ENCODE data around the gene ZNF91. TPM values are rescaled to one million over a fixed set of nuclear protein-coding genes. Genes with fewer than 3 reads are reported as not detected.
"Not testable (repeated sequence)": the region's sequence is repeated elsewhere in the genome, so short reads cannot be mapped to it uniquely, and the experiment has no call there.

ZNF91 gene
- total RNA-seq, 1 experiment from 2014 or later = 43.5 TPM

DNA sequence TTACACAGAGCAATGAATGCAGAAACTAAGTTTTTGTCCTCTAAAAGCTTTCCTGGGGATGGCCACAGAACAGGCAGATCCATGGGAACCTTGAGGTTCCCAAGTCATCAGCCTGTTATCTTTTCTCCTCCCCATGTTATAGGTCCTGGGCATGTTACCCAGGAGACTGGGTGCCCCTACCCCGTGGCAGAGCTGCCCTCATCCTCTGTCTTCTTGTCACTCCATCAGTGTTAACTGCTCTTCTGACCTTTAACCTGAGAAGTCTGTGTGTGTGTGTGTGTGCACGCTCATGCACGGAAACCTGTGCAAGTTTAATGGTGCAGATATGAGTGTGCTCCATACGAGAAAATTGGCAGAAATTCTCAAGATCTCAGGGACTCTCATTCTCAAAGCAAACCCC is 101.1 kb downstream of the ZNF91 start:
- H3K27ac Mint-ChIP-seq = no peak overlapping the region
- H3K23ac ChIP-seq (ENCODE audit: insufficient read length, low read depth, low read length) = no peak overlapping the region
- H2BK20ac ChIP-seq (ENCODE audit: low read depth, low read length, poor library complexity, severe bottlenecking) = no peak overlapping the region
- H3K18ac ChIP-seq (ENCODE audit: insufficient read length, low read depth, low read length) = no peak overlapping the region
- no peak overlapping the region for H2AK5ac ChIP-seq (ENCODE audit: insufficient read length, low read length)
- H2BK12ac ChIP-seq (ENCODE audit: insufficient read length, low read depth, low read length) = no peak overlapping the region
- H3K4me3 Mint-ChIP-seq = no peak overlapping the region
- no peaks in the 10 kb centered on the region for H3K79me1 ChIP-seq (ENCODE audit: insufficient read depth, low read depth, low read length, poor library complexity, severe bottlenecking)
- no peaks in the 10 kb centered on the region for H3K9me3 ChIP-seq (ENCODE audit: control insufficient read depth, low read depth, low read length)
- no peak overlapping the region for H3K4ac ChIP-seq (ENCODE audit: low read depth, low read length)
- no peak overlapping the region for H4K5ac ChIP-seq (ENCODE audit: insufficient read length, low read depth, low read length)
- TF ChIP-seq CTCF (conservative IDR thresholded peaks at IDR 0.05) = no peak
- no peaks in the 10 kb centered on the region for H3K79me2 ChIP-seq (ENCODE audit: insufficient read depth, low read length)
- WGBS (ENCODE audit: extremely low coverage, insufficient read length, low lambda C conversion rate) = no CpG with 5 or more reads among the region's 4 CpGs
- no peaks in the 10 kb centered on the region for H3K27me3 ChIP-seq (ENCODE audit: insufficient read depth, low read length)
- no peak overlapping the region for H2BK15ac ChIP-seq (ENCODE audit: low read depth, low read length)
- no peak overlapping the region for H4K91ac ChIP-seq (ENCODE audit: insufficient read length, low read depth, low read length)
- no peak overlapping the region for H2BK120ac ChIP-seq (ENCODE audit: low read depth, low read length, poor library complexity, severe bottlenecking)
- no peaks in the 10 kb centered on the region for H3K4me1 Mint-ChIP-seq
- H2AFZ ChIP-seq (ENCODE audit: low read length) = no peak overlapping the region
- no peaks in the 10 kb centered on the region for H3K4me1 ChIP-seq (ENCODE audit: insufficient read depth, low read length)
- no peaks in the 10 kb centered on the region for H3K23me2 ChIP-seq (ENCODE audit: insufficient read length, low read depth, low read length, poor library complexity, severe bottlenecking)
- peaks cover 4 to 21% (median 8%) of the 10 kb centered on the region in 3 experiments; a peak in 5 of 7 replicates for H3K36me3 Mint-ChIP-seq (ENCODE audit: insufficient read depth in 1 of 3, low read depth in 3 of 3)
- H3K9ac ChIP-seq (ENCODE audit: extremely low read depth, insufficient read length, low read length) = no peak overlapping the region
- no peak overlapping the region for H3K27ac ChIP-seq (ENCODE audit: insufficient read length, low read depth, low read length)
- H3K4me2 ChIP-seq (ENCODE audit: insufficient read depth, insufficient read length, low read length) = no peak overlapping the region
- no peak overlapping the region for H3K14ac ChIP-seq (ENCODE audit: insufficient read depth, low read length)
- no peaks in the 10 kb centered on the region for H4K20me1 ChIP-seq (ENCODE audit: control insufficient read depth, insufficient read depth, insufficient read length)
- no peak overlapping the region for H3K56ac ChIP-seq (ENCODE audit: insufficient read length, low read depth, low read length)
- no peak overlapping the region for H4K8ac ChIP-seq (replicated peaks; ENCODE audit: insufficient read length, low read depth, low read length)
- no peaks in the 10 kb centered on the region; the same call in 1 of the 2 replicates for H3K27me3 Mint-ChIP-seq (ENCODE audit: low read depth)
- DNase-seq = no peak
- H3K9me3 Mint-ChIP-seq = peaks cover 77 to 81% of the 10 kb centered on the region in 2 experiments
- H3T11ph ChIP-seq (ENCODE audit: low read length) = no peak overlapping the region
- H2BK5ac ChIP-seq (ENCODE audit: insufficient read length, low read length) = no peak overlapping the region

DNA sequence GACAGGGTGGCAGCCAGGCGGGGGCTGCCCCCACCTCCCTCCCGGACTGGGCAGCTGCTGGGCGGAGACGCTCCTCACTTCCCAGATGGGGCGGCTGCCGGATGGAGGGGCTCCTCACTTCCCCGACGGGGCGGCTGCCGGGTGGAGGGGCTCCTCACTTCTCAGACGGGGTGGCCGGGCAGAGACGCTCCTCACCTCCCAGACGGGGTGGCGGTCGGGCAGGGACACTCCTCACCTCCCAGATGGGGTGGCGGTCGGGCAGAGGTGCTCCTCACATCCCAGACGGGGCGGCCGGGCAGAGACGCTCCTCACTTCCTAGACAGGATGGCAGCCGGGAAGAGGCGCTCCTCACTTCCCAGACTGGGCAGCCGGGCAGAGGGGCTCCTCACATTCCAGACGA is 105.3 kb downstream of the ZNF91 start:
- not testable (repeated sequence) for H2BK120ac ChIP-seq (ENCODE audit: low read depth, low read length, poor library complexity, severe bottlenecking); H3K79me2 ChIP-seq (ENCODE audit: insufficient read depth, low read length); H3K56ac ChIP-seq (ENCODE audit: insufficient read length, low read depth, low read length); H3K27me3 Mint-ChIP-seq (ENCODE audit: low read depth); H3K27ac Mint-ChIP-seq; H3K27ac ChIP-seq (ENCODE audit: insufficient read length, low read depth, low read length); H3T11ph ChIP-seq (ENCODE audit: low read length); DNase-seq; H2AFZ ChIP-seq (ENCODE audit: low read length); H3K23ac ChIP-seq (ENCODE audit: insufficient read length, low read depth, low read length); H4K20me1 ChIP-seq (ENCODE audit: control insufficient read depth, insufficient read depth, insufficient read length); H3K4me1 ChIP-seq (ENCODE audit: insufficient read depth, low read length); H3K9me3 ChIP-seq (ENCODE audit: control insufficient read depth, low read depth, low read length); H3K4ac ChIP-seq (ENCODE audit: low read depth, low read length); H3K79me1 ChIP-seq (ENCODE audit: insufficient read depth, low read depth, low read length, poor library complexity, severe bottlenecking); H4K5ac ChIP-seq (ENCODE audit: insufficient read length, low read depth, low read length); H2BK5ac ChIP-seq (ENCODE audit: insufficient read length, low read length); H2BK15ac ChIP-seq (ENCODE audit: low read depth, low read length); H4K8ac ChIP-seq (replicated peaks; ENCODE audit: insufficient read length, low read depth, low read length); H3K14ac ChIP-seq (ENCODE audit: insufficient read depth, low read length); H2AK5ac ChIP-seq (ENCODE audit: insufficient read length, low read length); H3K4me2 ChIP-seq (ENCODE audit: insufficient read depth, insufficient read length, low read length); H3K18ac ChIP-seq (ENCODE audit: insufficient read length, low read depth, low read length); H2BK12ac ChIP-seq (ENCODE audit: insufficient read length, low read depth, low read length); H3K23me2 ChIP-seq (ENCODE audit: insufficient read length, low read depth, low read length, poor library complexity, severe bottlenecking); H3K4me3 Mint-ChIP-seq; H2BK20ac ChIP-seq (ENCODE audit: low read depth, low read length, poor library complexity, severe bottlenecking); H3K27me3 ChIP-seq (ENCODE audit: insufficient read depth, low read length); H3K9ac ChIP-seq (ENCODE audit: extremely low read depth, insufficient read length, low read length); H3K4me1 Mint-ChIP-seq; H4K91ac ChIP-seq (ENCODE audit: insufficient read length, low read depth, low read length)
- H3K36me3 Mint-ChIP-seq (ENCODE audit: insufficient read depth in 1 of 3, low read depth in 3 of 3) = peaks cover 13 to 26% (median 22%) of the 10 kb centered on the region in 3 experiments
- no CpG with 5 or more reads among the region's 26 CpGs for WGBS (ENCODE audit: extremely low coverage, insufficient read length, low lambda C conversion rate)
- H3K9me3 Mint-ChIP-seq = peaks cover 73 to 76% of the 10 kb centered on the region in 2 experiments

Measured in H9 (cell line).